ENCODE data around the gene ZNF563.
"Not testable (repeated sequence)": the region's sequence is repeated elsewhere in the genome, so short reads cannot be mapped to it uniquely, and the experiment has no call there.

The ZNF563 gene

GRCh38 chr19:12314553-12314952, 18.9 kb downstream of the ZNF563 start:
- Histone ChIP-seq H3K4me1 (ENCODE audit: low read length) (no peaks in the 10 kb centered on the region), H3K9me2 (replicated peaks; ENCODE audit: insufficient read depth, low read length) (no peaks in the 10 kb centered on the region), H3K4me3 (ENCODE audit: low read length) (peak overlapping the region; percentile 48), H2AFZ (ENCODE audit: low read length) (peak overlapping the region; percentile 81), H3K4me2 (ENCODE audit: low read depth, low read length) (peak overlapping the region; percentile 64), H4K20me1 (ENCODE audit: insufficient read depth, low read length) (no peaks in the 10 kb centered on the region), H3K9me3 (replicated peaks; ENCODE audit: insufficient read depth, low read length) (no peaks in the 10 kb centered on the region), H3K9ac (ENCODE audit: low read length) (peak overlapping the region; percentile 16; the same call in 1 of the 2 replicates), H3F3A (ENCODE audit: insufficient read depth, low read length) (no peaks in the 10 kb centered on the region), H3K27ac (ENCODE audit: low read length) (peak overlapping the region; percentile 20; the same call in 1 of the 2 replicates), H3K36me3 (replicated peaks; ENCODE audit: insufficient read depth, low read length) (no peaks in the 10 kb centered on the region), H3K27me3 (replicated peaks; ENCODE audit: insufficient read depth, low read length) (no peaks in the 10 kb centered on the region), H3K79me2 (ENCODE audit: low read length) (no peaks in the 10 kb centered on the region)
- TF ChIP-seq EZH2 (optimal IDR thresholded peaks at IDR 0.05; ENCODE audit: low read depth, low read length): no peak
- TF ChIP-seq EZH2phosphoT487 (IDR thresholded peaks at IDR 0.05; ENCODE audit: low read length): no peak
- no peak for TF ChIP-seq CTCF (IDR thresholded peaks at IDR 0.05; ENCODE audit: low read length)
- peak; percentile 80 for DNase-seq

- H3K79me2 ChIP-seq (ENCODE audit: low read length); H3K36me3 ChIP-seq (replicated peaks; ENCODE audit: insufficient read depth, low read length); H3F3A ChIP-seq (ENCODE audit: insufficient read depth, low read length); DNase-seq; H3K9me3 ChIP-seq (replicated peaks; ENCODE audit: insufficient read depth, low read length); H3K4me2 ChIP-seq (ENCODE audit: low read depth, low read length); H3K27me3 ChIP-seq (replicated peaks; ENCODE audit: insufficient read depth, low read length); H3K27ac ChIP-seq (ENCODE audit: low read length); H3K9me2 ChIP-seq (replicated peaks; ENCODE audit: insufficient read depth, low read length); H4K20me1 ChIP-seq (ENCODE audit: insufficient read depth, low read length); H3K4me1 ChIP-seq (ENCODE audit: low read length); H3K4me3 ChIP-seq (ENCODE audit: low read length); H3K9ac ChIP-seq (ENCODE audit: low read length); H2AFZ ChIP-seq (ENCODE audit: low read length): not testable (repeated sequence)
Observed at GRCh38 chr19:12308891-12309290, 24.5 kb downstream of the ZNF563 start.

GRCh38 chr19:12295191-12295590, 38.2 kb downstream of the ZNF563 start:
- peaks cover 5% of the 10 kb centered on the region; the same call in 1 of the 2 replicates for H3K4me1 ChIP-seq (ENCODE audit: low read length)
- H3K4me3 ChIP-seq (ENCODE audit: low read length): peak overlapping the region; percentile 88
- H4K20me1 ChIP-seq (ENCODE audit: insufficient read depth, low read length): no peaks in the 10 kb centered on the region
- no peaks in the 10 kb centered on the region for H3K9me2 ChIP-seq (replicated peaks; ENCODE audit: insufficient read depth, low read length)
- no peak overlapping the region for H3K27ac ChIP-seq (ENCODE audit: low read length)
- DNase-seq: no peak
- peaks cover 32% of the 10 kb centered on the region for H3K79me2 ChIP-seq (ENCODE audit: low read length)
- H3K27me3 ChIP-seq (replicated peaks; ENCODE audit: insufficient read depth, low read length): no peaks in the 10 kb centered on the region
- H3K9ac ChIP-seq (ENCODE audit: low read length): no peak overlapping the region
- H3K36me3 ChIP-seq (replicated peaks; ENCODE audit: insufficient read depth, low read length): no peaks in the 10 kb centered on the region
- H3F3A ChIP-seq (ENCODE audit: insufficient read depth, low read length): peaks cover 3% of the 10 kb centered on the region; the same call in 1 of the 2 replicates
- peak overlapping the region; percentile 84 for H2AFZ ChIP-seq (ENCODE audit: low read length)
- TF ChIP-seq CTCF (IDR thresholded peaks at IDR 0.05; ENCODE audit: low read length) (no peak), EZH2phosphoT487 (IDR thresholded peaks at IDR 0.05; ENCODE audit: low read length) (no peak), EZH2 (optimal IDR thresholded peaks at IDR 0.05; ENCODE audit: low read depth, low read length) (no peak)
- no peaks in the 10 kb centered on the region for H3K9me3 ChIP-seq (replicated peaks; ENCODE audit: insufficient read depth, low read length)
- peak overlapping the region; percentile 75 for H3K4me2 ChIP-seq (ENCODE audit: low read depth, low read length)
